Measurements from ENCODE around the gene NF1.
A peak's percentile ranks its signal among the peaks of the same experiment; 100 is the strongest.

NF1 gene

DNA sequence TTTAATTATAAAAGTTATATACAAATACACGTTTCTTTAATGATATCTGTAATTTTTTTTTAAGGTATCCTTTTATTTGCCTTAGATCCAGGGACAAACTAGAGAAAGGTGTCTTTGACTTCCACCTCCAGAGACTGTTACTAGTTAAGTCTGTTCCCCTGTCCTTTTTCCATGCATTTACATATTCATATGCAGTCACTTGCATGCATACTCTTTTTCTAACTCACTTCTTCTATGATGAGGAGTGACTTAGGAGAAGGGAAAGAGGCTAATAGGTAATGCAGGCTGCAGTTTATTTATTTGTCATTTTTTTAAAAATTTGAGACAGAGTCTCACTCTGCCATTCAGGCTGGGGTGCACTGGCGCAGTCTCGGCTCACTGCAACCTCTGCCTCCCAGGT, 141.4 kb downstream of the NF1 start:
- no peak for DNase-seq (ENCODE audit: low spot score)
- CTCF ChIA-PET = no interaction called here
- H3K27ac ChIP-seq = no peak overlapping the region
- POLR2A ChIA-PET (ENCODE audit: low non-redundant PET) = no interaction called here
- no peak for TF ChIP-seq CTCF (conservative IDR thresholded peaks at IDR 0.05; ENCODE audit: low read depth)

DNA sequence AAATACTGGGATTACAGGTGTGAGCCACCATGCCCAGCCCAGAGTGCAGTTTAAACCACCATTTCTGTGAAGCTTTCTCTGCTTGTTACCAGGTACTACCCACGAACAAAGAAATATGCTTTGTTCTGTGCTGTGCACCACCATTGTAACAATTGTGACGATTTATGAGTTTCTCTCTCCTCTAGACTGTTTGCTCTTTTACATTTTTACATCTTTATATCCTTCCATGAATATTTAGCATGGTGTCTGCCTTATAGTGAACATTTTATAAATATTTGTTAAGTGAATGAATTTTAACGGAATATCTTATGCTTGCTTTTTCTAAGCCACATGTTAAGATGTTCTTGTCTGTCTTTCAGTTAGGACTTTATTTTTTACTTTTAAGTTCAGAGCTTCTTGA, 141.9 kb downstream of the NF1 start:
- CTCF ChIA-PET = interaction anchor here (0.7 kb wide), 1 partner anchor 28 kb away, joined by 5 read pairs; no protein-coding TSS in a partner anchor
- TF ChIP-seq CTCF (conservative IDR thresholded peaks at IDR 0.05; ENCODE audit: low read depth) = no peak
- POLR2A ChIA-PET (ENCODE audit: low non-redundant PET) = no interaction called here
- H3K27ac ChIP-seq = no peak overlapping the region
- no peak for DNase-seq (ENCODE audit: low spot score)

- TF ChIP-seq CTCF (conservative IDR thresholded peaks at IDR 0.05; ENCODE audit: low read depth) = no peak
- DNase-seq (ENCODE audit: low spot score) = no peak
- POLR2A ChIA-PET (ENCODE audit: low non-redundant PET) = no interaction called here
- H3K27ac ChIP-seq = no peak overlapping the region
- CTCF ChIA-PET = interaction anchor here (0.6 kb wide), 1 partner anchor 10 kb away, joined by 4 read pairs; no protein-coding TSS in a partner anchor
Observed at GRCh38 chr17:31241116-31241515, 146.3 kb downstream of the NF1 start.

GRCh38 chr17:31248986-31249834, 154.4 kb downstream of the NF1 start:
- peak; percentile 28 for DNase-seq (ENCODE audit: low spot score)
- POLR2A ChIA-PET (ENCODE audit: low non-redundant PET) = no interaction called here
- no peak overlapping the region for H3K27ac ChIP-seq
- CTCF ChIA-PET = interaction anchor here (0.9 kb wide), 1 partner anchor 53 kb away, joined by 3 read pairs; no protein-coding TSS in a partner anchor
- TF ChIP-seq CTCF (conservative IDR thresholded peaks at IDR 0.05; ENCODE audit: low read depth) = no peak

DNA sequence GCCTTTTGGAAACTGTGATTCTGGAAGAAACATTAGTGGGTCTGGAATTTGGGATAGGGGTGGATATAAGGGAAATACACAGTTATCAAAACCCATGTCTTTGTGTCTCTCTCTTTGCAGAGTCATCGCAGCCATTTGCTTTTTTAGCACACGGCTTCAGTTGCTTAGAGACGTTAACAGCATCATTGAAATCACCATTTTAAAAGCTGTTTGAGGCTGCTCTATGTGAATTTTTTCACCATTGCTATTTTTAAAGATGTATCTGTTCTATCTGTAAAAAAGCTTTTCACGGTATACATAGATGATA, 155.0 kb downstream of the NF1 start:
- DNase-seq (ENCODE audit: low spot score) = no peak
- no peak overlapping the region for H3K27ac ChIP-seq
- no peak for TF ChIP-seq CTCF (conservative IDR thresholded peaks at IDR 0.05; ENCODE audit: low read depth)
- ChIA-PET CTCF (interaction anchor here (0.9 kb wide), 1 partner anchor 53 kb away, joined by 3 read pairs; no protein-coding TSS in a partner anchor), POLR2A (ENCODE audit: low non-redundant PET) (no interaction called here)

DNA sequence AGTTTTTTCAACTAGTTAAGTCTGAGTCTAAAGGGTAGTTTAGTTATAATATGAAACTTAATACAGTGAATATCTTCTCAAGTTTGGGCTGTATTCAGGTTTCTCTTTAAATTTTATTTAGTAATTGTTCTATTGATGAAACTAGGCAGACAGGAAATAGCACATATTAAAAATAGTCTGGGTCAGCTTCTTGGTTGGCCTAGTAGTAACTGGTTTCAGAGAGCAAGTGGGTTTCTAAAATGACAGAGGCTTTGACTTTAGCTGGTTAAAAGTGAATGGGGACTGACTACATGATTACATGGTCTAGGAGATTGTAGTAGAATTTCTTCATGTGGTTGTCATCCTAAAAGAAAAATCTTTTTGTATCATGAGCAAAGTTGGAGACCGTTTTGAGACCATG, 155.5 kb downstream of the NF1 start:
- DNase-seq (ENCODE audit: low spot score) = no peak
- no peak for TF ChIP-seq CTCF (conservative IDR thresholded peaks at IDR 0.05; ENCODE audit: low read depth)
- no peak overlapping the region for H3K27ac ChIP-seq
- POLR2A ChIA-PET (ENCODE audit: low non-redundant PET) = no interaction called here
- CTCF ChIA-PET = interaction anchor here (0.9 kb wide), 1 partner anchor 52 kb away, joined by 3 read pairs; no protein-coding TSS in a partner anchor

Measured in RWPE1 (cell line).